HL-60/S4 (cell line): ENCODE results near the gene OSBPL3.

ENCODE experiments used
- in situ Hi-C: fragments of 300-500 bp; cut with MboI; formaldehyde crosslinking; loops from 2 replicates; pipeline ENCODE4 v1.14.3; 2022; ENCODE audit warnings: low sequenced_read_pairs

OSBPL3 gene

DNA sequence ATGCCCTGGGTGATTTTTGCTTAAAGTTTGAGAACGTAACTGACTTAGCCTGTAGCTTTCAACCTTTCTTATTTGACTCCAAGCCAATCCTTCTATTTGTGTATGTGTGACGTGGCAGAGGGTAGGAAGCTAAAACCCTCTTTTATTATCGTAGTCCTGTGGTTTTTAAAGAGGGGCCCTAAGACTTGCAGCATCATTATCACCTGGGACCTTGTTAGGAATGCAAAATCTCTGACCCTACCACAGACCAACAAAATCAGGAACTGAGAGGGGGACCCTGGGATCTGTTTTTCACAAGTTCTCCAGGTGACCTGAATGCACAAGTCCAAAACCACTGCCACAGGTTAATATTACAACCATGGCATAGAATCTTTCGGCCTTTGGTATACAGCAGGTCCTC, 80.1 kb downstream of the OSBPL3 start:
- in situ Hi-C loops = no loop called here

GRCh38 chr7:24899161-24899560, 80.8 kb downstream of the OSBPL3 start:
- in situ Hi-C loops = no loop called here

- in situ Hi-C loops = no loop called here
These were observed 81.3 kb downstream of the OSBPL3 start for GRCh38 chr7:24898691-24899090.

- in situ Hi-C loops = no loop called here
These were observed 83.9 kb downstream of the OSBPL3 start for GRCh38 chr7:24896031-24896501.

DNA sequence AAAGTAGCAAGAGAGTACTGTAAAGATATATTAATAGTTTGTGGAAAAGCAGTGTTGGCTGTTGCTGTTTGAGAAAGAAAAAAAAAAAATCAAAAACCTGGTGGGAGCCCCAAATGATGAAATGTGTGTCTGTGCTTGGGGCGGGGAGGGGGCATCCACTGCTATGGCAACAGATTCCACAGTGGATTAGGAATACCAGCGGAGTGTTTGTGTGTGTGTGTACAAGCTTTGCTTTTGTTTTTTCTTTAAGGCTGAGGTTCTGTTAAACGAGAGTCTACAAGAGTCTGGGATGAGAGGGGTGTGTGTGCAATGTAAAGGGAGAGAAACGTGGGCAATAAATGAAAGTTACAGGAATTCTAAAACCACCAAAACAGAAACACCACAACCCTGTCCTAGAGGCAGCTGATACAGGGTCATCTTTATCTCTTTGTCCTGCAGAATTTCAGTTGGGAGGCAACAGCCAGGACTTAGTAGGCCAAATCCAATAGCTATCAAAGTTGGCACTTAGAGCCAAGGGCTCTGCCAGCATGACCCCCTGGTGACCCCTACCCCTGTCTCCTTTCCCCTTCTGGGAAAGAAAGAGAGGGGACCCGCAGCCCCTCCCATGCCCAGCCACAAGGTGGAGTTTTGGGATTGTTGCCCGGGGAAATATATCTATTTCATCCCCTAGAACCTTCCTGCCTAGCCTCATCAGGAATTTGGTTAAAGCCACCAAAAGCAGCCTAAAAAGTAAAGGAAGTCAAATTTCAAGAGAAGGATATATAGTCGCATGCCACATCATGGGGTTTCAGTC, 85.4 kb downstream of the OSBPL3 start:
- in situ Hi-C loops = no loop called here

- in situ Hi-C loops = no loop called here
These were observed 88.7 kb downstream of the OSBPL3 start for GRCh38 chr7:24891311-24891735.

GRCh38 chr7:24889611-24890010, 90.4 kb downstream of the OSBPL3 start:
- in situ Hi-C loops = no loop called here

DNA sequence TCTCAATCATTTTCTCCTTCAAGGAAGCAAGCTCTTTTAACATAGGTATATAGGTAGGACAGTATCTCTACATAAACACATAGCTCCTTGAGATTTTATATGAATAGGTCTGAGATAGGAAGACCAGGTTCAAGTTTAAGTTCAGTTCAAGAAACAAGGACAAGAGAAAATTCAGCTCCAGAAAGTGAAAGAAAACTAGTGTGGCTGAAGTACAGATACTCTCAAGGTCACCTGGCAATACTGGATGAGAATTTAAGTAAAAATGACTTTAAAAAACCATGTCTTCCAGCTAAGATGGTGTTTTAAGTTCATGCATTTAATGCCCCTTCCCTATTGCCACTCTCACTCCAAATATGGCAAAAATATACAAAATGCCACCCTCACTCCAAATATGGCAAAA, 91.3 kb downstream of the OSBPL3 start:
- in situ Hi-C loops = no loop called here

- in situ Hi-C loops = no loop called here
These were observed 94.3 kb downstream of the OSBPL3 start for GRCh38 chr7:24885716-24886115.

GRCh38 chr7:24885305-24885704, 94.7 kb downstream of the OSBPL3 start:
- in situ Hi-C loops = no loop called here

DNA sequence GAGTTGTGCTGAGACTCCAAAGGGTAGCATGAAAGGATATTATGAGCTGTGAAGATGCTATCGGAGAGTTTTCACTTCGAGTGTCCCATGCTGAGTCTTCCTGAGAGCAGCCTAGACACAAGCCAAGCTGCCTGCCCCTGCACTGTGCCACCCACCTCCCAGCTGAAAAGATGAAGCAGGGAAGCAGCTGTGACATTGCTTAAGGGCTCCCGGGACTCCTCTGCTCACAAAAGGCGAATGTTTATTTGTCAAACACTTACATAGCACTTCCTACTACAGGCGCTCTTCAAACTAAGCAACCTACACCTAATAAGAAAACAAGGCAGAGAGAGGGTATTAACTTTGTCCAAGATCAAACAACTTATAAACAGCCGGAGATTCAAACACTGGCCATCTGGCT, 95.6 kb downstream of the OSBPL3 start:
- in situ Hi-C loops = no loop called here

DNA sequence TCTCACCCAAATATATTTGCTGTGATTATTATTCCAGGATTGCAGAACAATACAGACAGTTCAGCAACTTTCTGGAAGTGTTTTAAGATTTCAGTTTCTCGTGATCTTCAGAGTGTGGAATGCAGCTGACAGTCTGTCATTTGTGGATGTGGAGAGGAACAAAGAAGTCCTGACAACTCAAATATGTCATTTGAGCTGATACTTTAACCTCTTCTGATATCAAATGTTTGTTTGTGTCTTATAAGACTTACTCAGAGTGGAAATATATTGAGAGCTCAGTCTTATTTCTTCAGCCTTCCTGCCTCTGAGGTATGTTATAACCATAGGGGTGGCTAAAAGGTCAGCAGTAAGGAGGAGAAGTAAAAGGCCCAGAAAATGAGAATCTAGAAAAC, 96.4 kb downstream of the OSBPL3 start:
- in situ Hi-C loops = no loop called here

- in situ Hi-C loops = no loop called here
These were observed 96.9 kb downstream of the OSBPL3 start for GRCh38 chr7:24882989-24883621.

DNA sequence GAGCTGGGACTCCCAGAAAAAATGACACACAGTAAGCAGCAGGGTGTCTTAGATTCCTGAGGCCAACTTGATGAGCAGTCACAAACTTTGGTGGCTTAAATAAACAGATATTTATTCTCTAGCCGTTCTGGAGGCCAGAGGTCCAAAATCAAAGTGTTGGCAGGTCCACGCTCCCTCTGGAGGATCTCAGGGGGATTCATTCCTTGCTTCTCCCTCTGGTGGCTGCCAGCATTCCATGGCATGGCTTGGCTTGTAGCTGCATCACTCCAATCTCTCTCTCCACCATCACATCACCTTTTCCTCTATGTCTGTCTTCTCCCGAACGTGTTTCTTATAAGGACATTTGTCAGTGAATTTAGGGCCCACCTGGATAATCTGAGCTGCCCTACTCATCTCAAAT, 98.4 kb downstream of the OSBPL3 start:
- in situ Hi-C loops = no loop called here

- in situ Hi-C loops = no loop called here
These were observed 99.1 kb downstream of the OSBPL3 start for GRCh38 chr7:24880886-24881285.

DNA sequence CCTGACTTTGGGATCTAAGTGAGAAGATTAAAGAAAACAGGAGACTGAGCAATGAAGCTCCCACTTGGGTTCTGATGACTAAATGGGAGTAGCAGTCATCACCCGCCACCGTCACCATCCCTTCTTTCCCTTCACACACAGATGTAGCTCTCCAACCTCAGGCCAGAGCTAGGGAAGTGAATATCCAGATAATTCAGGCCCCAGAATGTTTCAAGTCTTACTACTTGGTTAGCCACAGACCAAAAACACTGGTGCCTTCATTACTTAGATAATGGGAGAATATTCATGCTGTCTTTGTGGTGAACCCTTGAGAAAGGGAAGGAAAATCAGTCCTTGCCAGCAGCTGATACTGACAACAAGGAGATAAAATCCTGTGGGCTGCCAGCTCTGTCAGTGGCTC, 100.7 kb downstream of the OSBPL3 start:
- in situ Hi-C loops = no loop called here

DNA sequence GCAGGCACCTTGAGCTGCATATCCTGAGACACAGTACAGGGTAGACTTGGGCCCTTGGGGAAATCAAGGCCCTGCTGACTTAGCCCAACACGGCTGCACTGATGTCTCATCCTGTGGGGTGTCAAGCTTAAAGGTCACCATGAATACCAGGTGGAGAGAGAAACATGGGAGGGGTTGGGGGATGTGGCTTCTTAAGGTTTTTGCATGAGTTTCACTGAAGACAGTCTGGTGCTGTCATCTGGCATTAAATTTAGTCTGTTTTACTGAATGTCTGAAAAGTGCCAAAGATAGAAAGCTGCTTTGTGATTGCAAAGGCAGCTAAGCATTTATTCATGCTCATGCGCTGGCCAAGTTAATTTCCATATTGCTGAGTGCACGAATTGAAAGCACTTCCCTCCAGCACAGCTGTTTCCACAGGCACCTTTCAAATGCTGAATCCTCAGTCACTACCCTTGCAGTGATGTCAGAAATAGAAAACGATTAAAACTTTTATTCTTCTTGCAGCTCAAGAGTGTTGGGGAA, 102.1 kb downstream of the OSBPL3 start:
- in situ Hi-C loops = no loop called here

DNA sequence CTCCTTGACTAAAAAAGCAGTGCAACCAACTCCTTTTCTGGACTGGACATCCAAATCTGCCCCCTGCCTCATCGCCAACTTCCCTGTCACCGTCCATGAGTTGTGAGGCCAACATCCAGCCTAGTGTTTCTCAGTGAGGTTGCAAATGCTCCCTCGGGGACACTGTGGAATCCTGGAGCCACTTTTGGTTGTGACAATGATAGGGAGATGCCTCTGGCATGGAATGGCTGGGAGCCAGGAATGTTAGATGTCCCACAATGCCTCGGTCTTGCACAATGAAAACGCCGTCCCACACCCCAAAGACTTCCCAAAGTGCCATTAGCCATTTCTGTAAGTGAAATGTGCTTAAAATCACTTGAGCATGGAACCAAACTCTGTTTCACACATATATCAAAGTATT, 105.2 kb downstream of the OSBPL3 start:
- in situ Hi-C loops = no loop called here

GRCh38 chr7:24873944-24874343, 106.0 kb downstream of the OSBPL3 start:
- in situ Hi-C loops = no loop called here

GRCh38 chr7:24871770-24872169, 108.2 kb downstream of the OSBPL3 start:
- in situ Hi-C loops = no loop called here

DNA sequence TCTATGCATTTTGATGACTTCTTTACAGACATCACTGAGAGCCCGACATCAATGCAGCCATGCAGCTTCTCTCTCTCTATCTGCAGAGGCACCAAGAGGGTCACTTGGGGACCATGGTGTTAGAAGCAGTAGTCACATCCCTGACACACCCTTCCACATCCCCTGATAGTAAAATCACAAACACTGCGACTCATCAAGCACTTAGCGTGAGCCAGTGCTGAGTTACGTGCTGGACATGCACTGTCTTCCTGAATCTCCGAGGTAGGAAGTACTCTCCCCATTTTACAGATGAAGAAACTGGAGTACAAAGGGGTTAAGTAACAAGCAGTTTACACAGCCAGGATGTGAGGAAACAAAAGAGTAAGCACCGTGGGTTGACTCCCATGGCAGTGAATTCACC, 109.2 kb downstream of the OSBPL3 start:
- in situ Hi-C loops = no loop called here

DNA sequence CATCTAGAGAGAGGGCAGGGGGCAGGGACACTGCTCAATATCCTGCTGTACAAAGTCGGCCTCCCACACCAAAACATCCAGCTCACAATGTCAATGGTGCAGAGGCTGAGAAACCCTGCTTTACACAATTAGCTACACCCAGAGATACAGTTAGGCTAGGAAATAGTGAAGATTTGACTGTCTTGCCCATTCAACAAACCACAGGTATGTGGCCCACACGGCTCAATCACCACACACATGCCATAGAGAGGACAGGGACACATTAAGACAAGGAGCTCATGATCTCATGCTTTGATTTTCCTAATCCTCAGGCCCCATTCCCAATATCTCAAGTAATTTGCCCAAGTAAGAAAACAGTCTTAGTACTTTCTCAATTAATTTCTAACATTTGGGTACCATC, 110.4 kb downstream of the OSBPL3 start:
- in situ Hi-C loops = no loop called here
